ENCODE results near the gene PREP.

DNA sequence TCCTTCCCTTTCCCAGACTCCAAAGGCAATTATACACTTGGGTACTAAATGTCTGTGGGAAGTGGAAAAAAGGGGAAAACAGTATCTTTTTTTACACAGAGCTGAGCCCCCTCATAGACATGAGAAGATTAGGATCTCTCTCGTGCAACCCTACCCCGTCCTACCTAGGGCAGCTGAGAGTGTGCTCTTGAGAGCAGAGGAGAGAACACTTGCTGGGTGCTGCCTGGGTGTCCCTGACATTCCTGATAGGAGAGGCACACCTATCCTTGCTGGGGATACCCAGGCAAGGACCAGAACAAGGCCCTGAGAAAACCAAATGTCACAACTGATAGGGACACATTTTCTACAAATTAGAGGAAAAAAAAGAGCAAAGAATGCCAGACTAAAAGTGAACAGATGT lies 81.2 kb downstream of the PREP start:
- TF ChIP-seq, protein P1, sequence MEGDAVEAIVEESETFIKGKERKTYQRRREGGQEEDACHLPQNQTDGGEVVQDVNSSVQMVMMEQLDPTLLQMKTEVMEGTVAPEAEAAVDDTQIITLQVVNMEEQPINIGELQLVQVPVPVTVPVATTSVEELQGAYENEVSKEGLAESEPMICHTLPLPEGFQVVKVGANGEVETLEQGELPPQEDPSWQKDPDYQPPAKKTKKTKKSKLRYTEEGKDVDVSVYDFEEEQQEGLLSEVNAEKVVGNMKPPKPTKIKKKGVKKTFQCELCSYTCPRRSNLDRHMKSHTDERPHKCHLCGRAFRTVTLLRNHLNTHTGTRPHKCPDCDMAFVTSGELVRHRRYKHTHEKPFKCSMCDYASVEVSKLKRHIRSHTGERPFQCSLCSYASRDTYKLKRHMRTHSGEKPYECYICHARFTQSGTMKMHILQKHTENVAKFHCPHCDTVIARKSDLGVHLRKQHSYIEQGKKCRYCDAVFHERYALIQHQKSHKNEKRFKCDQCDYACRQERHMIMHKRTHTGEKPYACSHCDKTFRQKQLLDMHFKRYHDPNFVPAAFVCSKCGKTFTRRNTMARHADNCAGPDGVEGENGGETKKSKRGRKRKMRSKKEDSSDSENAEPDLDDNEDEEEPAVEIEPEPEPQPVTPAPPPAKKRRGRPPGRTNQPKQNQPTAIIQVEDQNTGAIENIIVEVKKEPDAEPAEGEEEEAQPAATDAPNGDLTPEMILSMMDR (IDR thresholded peaks at IDR 0.05): no peak
- no peak for TF ChIP-seq POLR2A (IDR thresholded peaks at IDR 0.05)
